Activated CD8-positive, alpha-beta memory T cell treated with anti-CD3 and anti-CD28 coated beads, Interleukin-2, amount 50 U/mL, for 24 hours (primary cell): Measurements from ENCODE around the gene LAMP2.

Experiments
- DNase-seq: peaks from one replicate; pipeline ENCODE4 v3.0.0-alpha.2; 2020; ENCODE audit errors: extremely low read depth

LAMP2 gene

DNA sequence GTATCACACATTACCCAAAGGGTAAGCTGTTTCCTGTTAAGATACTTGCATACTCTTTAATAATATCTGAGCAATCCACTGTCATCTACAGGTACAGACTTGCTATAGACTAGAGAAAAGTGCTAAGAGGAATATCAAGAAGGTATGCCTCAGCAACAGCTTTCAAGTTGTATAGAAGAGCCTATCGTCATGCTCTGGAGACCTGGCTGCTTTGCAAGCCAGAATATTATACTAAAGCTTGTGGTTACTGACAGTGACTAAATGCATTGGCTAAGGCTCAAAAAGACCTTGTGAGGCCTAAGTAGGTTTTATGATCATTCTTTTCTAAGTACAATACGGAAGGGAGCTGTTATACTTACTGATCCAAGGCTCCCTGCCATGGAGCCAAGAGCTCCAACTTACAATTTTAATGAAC is 11.3 kb downstream of the LAMP2 start:
- no peak for DNase-seq

DNA sequence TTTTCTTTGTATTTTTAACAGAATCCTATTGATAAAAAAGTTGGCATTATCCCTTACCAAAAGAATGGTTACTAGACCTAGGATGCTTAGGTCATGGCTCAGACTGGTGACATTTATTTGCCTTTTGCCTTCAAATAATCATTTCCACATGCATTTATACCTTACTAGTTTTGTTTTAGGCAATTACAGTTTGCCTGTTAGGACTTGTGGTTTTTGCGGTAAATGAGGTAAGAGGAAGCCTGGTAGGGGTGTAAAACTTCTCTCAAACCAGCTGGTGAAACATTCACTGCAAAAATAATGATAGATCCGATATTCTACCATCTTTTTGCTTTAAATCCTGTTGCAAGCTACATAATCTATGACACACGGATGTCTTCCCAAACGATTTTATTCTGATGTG is 12.1 kb downstream of the LAMP2 start:
- no peak for DNase-seq

DNA sequence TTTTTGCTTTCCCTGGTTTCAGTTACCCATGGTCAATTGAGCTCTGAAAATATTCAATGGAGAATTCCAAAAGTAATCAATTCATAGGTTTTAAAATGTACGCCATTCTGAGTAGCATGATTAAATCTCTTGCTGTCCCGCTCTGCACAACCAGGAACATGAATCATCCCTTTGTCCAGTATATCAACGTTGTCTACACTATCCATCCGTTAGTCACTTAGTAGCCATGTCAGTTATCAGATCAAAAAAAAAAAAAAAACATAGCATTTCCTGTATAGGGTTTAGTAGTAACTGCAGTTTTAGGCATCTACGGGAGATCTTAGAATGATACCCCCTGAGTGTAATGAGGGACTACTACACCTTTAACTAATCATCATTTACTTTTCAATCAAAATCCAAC is 15.1 kb downstream of the LAMP2 start:
- DNase-seq = no peak

DNA sequence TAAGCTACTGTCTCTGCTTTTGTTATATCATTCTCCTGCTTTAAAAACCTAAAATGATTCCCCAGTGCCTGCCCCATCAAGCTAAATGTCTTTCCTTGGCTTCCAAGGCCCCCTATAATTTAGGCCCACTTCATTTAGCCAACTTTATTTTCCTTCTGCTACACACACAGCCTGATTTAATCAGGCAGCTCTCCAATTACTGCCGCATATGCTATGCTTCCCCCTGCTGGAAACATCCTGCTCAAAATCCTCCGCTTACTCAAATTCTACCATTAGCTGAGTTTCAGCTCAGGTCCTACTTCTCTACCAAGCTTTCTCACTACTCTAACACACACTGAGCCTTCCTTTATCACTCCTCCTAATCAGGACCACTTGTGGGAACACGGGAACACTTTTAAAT is 17.0 kb downstream of the LAMP2 start:
- DNase-seq = no peak

DNA sequence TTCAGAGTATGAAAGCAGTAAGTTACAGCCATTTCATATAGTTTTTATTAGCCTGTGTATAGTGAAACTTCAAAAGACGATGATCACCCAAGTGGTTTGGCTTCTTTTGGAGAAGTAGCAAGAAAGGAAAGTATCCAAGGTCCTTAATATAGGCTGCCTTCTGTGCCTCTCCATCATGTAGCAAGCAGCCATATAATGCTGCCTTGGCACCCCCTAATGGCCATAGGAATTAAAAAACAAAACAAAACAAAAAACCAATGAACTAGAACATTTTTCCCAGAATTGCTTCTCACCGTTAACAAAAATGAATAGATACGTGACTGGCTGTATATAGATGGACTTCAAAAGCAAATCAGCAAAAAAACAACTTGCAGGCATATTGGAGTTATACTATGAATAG is 18.9 kb downstream of the LAMP2 start:
- no peak for DNase-seq

DNA sequence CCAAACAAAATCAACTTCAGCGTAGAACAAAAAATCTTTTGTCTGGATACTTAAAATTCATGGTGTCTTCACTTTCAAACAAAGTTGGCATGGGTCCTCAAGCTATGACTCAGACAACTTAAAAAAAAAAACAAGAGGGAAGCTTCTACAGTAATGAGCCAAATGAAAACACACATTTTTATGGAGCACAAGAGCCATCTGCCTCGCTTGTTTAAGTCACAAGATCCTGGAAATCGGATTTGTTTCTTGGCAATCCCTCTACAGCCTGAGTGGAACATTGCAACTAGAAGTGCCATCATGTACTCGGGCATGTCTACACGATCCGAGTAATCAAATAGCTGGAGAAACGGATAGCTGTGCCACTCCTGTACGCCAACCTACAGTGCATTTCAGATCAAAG is 22.6 kb downstream of the LAMP2 start:
- no peak for DNase-seq

DNA sequence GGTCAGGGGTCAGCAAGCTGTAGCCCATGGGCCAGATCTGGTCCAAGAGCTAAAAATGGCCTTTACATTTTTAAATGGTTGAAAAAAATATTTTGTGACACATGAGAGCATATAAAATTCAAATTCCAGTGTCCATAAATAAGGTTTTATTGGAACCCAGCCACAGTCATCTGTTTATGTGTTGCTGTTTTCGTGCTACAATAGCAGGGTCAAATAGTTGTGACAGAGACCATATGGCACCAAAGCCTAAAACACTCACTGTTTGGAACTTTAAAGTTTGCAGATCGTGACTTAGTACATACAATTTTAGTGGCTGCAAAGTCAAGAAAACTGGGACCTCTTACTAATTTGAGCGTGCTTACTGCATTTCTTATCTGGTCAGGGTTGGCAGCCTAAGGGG is 29.2 kb downstream of the LAMP2 start:
- DNase-seq = no peak

DNA sequence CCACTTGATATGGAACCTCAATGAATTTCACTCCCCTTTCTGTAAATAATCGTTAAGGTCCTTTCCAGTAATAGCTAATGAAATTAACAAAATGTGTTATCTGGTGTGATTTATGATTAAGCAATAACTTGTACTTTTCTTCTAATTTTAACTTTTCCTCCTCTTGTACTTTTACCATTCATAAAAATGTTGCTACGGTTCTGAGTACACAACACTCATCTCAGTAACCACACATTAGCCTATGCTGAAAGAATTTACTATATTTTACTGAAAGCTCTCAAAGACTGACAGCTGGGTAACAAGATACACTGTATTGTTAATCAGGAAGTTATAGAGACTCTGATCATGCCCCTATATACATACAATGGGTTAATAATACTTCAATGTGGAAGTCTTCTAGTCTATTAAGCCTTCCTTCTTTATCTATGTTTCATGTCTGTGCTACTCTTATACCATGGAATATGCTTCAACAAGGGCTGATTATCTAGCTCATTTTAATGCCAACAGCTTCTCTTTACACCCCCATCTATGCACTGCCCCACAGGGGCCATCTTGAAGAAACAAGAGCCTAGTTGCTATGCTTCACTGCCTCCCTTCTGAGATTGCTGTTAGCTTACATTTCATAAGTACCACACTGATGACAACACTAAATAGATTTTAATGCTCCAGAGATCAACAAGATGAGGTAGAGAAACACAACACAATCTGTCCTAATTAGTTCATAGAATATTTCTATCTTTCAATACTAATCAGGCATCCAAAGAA is 39.1 kb downstream of the LAMP2 start:
- DNase-seq = no peak

DNA sequence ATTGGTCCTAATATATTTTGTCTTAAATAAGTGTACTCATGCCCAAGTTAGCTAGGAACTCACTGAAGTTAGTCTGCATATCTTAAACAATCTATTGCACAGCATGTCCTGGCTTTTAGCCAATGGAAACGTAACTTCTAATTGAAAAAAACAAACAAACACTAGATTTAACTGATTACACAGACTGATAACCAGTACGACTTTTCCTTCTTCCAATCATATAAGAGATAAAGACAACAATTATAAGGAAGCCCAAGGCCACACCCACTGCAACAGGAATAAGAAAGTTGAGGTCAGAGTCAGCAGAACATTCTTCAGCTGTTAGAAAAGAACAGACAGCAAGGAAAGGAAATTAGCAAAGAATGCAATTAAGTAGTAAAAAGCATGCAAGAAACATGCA is 40.8 kb downstream of the LAMP2 start:
- no peak for DNase-seq

DNA sequence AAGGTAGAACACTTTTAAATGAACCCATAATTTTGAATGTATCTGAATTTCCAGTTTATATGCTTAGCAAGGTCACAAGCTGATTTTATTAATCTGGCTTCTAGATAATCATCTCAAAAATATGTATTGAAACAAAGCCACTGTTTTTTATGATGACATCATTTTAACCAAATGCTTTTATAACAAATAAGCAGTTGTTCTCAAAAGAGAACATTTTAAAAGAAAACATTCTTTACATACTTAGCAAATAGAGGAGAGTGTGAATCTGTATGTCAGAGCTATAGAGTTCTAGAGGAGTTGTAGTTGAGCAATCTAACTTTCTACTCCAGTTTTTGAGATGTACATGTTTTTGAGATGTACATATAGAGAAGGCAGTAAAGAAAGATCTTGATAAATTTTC is 42.5 kb downstream of the LAMP2 start:
- DNase-seq = no peak

DNA sequence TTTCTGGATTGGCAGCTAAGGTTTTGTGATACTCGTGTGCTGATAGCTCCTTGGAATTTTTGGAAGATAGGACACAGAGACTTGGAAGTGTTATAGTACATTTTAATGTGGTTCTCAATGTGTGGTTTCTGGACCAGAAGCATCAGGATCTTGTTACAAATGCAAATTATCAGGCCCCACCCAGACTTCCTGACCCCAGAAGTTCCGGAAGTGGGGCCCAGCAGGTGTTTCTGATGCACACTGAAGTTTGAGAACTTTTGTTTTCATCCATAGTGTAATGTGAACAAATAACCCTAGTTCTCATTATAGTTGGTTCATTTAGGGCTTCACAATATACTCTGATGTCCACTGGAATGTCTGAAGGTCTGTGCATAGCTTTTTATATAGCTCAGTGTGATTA is 49.6 kb downstream of the LAMP2 start:
- DNase-seq = no peak

DNA sequence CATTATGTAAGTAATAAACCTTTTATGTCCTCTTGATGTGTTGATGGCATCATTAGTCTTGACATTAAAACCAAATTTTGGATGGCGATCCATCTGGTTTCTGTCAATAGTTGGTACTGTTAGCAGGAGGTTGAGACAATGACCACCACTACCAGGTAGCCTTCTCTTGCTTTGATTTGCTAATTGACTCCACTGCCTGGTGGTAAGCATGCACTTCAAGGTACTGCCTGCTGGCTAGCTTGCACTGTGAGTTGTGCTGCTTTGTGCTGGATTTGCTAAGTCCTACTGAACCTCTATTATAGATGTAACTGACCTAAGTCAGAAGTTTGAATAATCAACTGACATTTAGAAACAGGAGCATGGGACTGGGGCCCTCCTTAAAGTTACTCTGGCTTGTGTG is 60.9 kb downstream of the LAMP2 start:
- no peak for DNase-seq

DNA sequence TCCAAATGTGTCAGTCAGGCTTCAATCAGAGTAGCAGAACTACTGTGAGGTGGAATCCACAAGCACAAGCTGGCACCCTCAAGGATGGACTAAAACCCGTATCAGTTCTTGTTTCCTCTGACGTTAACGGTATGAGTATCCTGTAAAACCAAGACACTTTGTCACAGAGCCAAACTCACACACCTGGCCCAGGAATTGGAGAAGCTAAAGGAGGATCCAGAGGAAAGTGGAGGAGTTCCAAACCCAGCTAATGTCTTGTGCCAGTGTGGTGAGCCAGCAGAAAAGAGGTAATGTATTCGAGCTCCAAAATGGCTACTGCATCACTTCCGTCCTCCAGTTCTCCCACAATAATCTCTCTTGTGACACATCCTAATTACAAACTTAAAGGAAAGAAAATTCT is 62.5 kb downstream of the LAMP2 start:
- no peak for DNase-seq

DNA sequence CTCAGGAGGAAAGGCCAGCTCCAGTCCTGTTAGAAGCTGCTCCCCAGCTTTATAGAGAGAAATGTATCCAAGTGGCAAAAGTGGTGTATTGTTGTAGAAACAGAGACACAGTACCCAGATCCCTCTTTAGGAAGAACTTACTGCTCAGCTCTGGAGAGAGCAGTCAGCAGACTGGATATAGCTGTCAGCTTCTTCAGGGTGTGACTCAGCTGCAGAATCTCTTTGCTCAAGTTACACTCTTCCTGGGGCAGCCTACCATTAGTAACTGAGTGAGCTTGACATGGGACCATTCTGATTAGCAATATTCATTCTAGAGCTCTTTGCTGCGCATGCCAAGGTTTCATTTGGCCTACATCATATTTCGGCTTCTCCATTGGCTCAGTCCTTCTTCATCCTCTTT is 66.7 kb downstream of the LAMP2 start:
- no peak for DNase-seq

DNA sequence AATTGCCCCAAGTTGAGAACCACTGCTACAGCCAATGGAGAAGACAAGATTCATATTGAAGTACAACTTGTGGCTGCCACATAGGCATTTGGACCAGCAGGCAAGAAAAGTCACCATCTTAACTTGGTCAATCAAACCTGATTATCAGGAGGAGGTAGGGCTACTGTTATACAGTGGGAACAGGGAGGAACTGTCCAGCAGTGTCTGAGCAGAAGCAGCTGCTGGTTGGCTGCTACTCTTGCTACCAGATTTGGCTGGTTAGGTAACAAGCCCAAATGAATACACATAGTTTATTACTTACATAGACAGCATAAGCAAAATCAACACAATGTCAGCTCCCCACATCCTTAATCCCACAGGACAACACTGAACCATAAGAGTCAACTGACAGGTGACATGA is 67.8 kb downstream of the LAMP2 start:
- no peak for DNase-seq

DNA sequence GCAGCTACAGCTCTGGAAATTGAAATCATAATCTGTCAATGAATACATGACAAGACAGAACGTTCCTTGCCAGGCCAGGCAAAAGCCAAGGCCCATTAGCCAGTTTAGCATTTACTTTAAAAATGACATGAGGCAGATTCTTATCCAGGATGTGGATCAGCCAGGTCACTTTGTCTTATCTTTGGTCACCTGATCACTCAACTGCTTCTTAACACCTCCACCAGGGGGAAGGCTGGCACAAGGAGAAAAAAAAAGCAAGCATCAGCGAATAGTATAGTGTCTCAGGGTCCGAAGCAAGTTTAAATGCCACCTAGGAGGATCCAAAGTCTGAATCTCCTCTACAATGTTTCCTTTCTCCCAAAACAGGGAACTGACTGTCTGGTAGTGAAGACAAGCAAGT is 88.4 kb downstream of the LAMP2 start:
- DNase-seq = no peak

DNA sequence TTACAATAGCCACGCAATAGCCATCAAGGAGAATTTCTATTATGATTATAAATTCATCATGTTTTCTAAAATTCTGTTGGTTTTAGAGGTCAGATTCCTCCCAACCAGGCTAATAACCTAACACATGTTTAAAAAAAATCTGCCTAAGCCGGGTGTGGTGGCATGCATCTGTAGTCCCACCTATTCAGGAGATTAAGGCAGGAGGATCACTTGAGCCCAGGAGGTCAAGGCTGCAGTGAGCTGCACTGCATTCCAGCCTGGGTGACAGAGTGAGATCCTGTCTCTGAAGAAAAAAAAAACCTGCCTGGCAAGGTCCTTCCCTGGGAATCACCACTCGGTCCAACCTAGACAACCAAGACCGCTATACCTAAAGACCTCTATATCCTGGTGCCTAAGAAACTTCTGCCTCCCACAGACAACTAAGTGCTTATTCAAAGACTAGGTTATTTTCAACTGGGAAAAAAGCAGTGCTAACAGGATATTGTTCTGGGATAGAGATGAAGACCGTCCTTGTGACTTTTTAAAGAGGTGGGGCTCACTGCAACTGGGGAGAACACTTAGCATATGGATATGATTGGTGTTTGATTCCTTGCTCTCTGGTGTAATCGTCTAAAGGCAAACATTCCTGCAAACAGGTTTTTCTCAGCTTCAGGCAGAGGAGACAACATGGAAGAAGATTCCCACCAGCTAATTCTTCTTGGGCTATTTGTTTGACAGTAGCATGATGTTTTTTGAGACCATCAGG is 89.0 kb downstream of the LAMP2 start:
- no peak for DNase-seq

DNA sequence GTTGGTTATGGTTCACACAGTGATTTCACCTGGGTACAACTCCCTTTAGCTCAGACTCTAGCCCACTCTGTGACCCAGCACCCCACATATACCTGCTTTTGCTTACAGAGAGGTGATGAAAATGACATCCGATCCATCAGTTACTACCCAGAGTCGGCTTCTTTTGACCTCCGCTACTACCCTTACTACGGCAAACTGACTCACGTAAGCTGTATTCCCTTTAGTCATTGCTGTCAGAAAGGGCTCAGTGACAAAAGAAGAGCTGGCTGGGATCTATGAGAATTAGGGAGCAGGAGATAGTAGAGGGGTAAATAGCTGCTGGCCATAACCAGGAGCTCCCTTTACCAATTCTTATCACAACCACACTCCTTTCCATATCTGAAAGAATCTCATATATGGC is 90.5 kb downstream of the LAMP2 start:
- DNase-seq = no peak
